WTC11 (cell line): ENCODE measurements around the gene CETN2.

Source experiments
- CREB1 ChIP-seq: sonication (generic); formaldehyde crosslinking; IDR thresholded peaks from 2 replicates; pipeline ENCODE4 v1.8.0; 2023; ENCODE audit warnings: mild to moderate bottlenecking, missing genetic modification reagents
- CREM ChIP-seq: sonication (generic); formaldehyde crosslinking; IDR thresholded peaks from 2 replicates; pipeline ENCODE4 v1.8.1; 2022; ENCODE audit warnings: mild to moderate bottlenecking, missing genetic modification reagents, moderate library complexity
- CTCF ChIP-seq: fragments of 200-600 bp; IDR thresholded peaks from 2 replicates; pipeline ENCODE4 v1.8.0; 2022; ENCODE audit warnings: antibody characterized with exemption
- ESRRA ChIP-seq: sonication (generic); formaldehyde crosslinking; IDR thresholded peaks from 2 replicates; pipeline ENCODE4 v1.8.1; 2022; ENCODE audit warnings: mild to moderate bottlenecking, missing genetic modification reagents, borderline replicate concordance
- FOXP1 ChIP-seq: sonication (generic); formaldehyde crosslinking; IDR thresholded peaks from 2 replicates; pipeline ENCODE4 v1.8.0; 2022; ENCODE audit warnings: missing genetic modification reagents, mild to moderate bottlenecking, moderate library complexity, borderline replicate concordance
- OVOL2 ChIP-seq: fragments of 250-450 bp; sonication (Bioruptor Pico); IDR thresholded peaks from 2 replicates; pipeline ENCODE4 v1.9.0; 2021; ENCODE audit warnings: mild to moderate bottlenecking, borderline replicate concordance
- SP1 ChIP-seq: sonication (generic); formaldehyde crosslinking; conservative IDR thresholded peaks from 2 replicates; pipeline ENCODE4 v1.8.1; 2022; ENCODE audit warnings: missing genetic modification reagents
- TEAD4 ChIP-seq: sonication (generic); formaldehyde crosslinking; IDR thresholded peaks from 2 replicates; pipeline ENCODE4 v1.8.0; 2022; ENCODE audit warnings: mild to moderate bottlenecking, missing genetic modification reagents
- TF ChIP-seq, protein P1 (sequence below): fragments of 250-450 bp; sonication (Bioruptor Pico); IDR thresholded peaks from 2 replicates; pipeline ENCODE4 v1.9.0; 2021; ENCODE audit warnings: mild to moderate bottlenecking
- TF ChIP-seq, protein P2 (sequence below): sonication (generic); formaldehyde crosslinking; IDR thresholded peaks from 2 replicates; pipeline ENCODE4 v1.8.1; 2023; ENCODE audit warnings: mild to moderate bottlenecking, missing genetic modification reagents
- TF ChIP-seq, protein P3 (sequence below): sonication (generic); formaldehyde crosslinking; IDR thresholded peaks from 2 replicates; pipeline ENCODE4 v1.8.0; 2022; ENCODE audit warnings: mild to moderate bottlenecking, missing genetic modification reagents

DNA sequence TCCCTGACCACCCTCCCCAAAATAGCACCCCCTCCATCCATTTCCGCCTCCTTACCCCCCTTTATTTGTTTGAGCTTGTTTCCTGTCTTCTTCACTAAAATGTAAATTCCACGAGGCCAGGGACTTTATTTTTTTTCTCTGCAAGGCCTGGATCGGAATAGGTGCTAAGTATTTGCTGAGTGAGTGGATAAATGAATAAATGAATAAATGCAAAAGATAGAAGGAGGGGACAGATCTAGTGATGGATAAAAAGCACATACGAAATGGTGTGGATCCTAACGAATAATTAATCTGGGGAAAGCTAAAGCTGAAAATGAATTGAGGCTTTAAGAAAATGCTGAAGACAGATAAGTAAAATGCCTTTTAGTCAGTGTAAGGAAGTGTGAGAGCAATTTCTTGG is 12.2 kb downstream of the CETN2 start:
- TF ChIP-seq TEAD4 (CRISPR knock-in tag) (no peak), CTCF (no peak), OVOL2 (CRISPR knock-in tag) (no peak), CREM (CRISPR knock-in tag) (no peak), ESRRA (no peak), CREB1 (CRISPR knock-in tag) (no peak), SP1 (CRISPR knock-in tag) (no peak), FOXP1 (CRISPR knock-in tag) (no peak)
- TF ChIP-seq, protein P1, sequence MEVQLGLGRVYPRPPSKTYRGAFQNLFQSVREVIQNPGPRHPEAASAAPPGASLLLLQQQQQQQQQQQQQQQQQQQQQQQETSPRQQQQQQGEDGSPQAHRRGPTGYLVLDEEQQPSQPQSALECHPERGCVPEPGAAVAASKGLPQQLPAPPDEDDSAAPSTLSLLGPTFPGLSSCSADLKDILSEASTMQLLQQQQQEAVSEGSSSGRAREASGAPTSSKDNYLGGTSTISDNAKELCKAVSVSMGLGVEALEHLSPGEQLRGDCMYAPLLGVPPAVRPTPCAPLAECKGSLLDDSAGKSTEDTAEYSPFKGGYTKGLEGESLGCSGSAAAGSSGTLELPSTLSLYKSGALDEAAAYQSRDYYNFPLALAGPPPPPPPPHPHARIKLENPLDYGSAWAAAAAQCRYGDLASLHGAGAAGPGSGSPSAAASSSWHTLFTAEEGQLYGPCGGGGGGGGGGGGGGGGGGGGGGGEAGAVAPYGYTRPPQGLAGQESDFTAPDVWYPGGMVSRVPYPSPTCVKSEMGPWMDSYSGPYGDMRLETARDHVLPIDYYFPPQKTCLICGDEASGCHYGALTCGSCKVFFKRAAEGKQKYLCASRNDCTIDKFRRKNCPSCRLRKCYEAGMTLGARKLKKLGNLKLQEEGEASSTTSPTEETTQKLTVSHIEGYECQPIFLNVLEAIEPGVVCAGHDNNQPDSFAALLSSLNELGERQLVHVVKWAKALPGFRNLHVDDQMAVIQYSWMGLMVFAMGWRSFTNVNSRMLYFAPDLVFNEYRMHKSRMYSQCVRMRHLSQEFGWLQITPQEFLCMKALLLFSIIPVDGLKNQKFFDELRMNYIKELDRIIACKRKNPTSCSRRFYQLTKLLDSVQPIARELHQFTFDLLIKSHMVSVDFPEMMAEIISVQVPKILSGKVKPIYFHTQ (CRISPR knock-in tag) = no peak
- TF ChIP-seq, protein P2, sequence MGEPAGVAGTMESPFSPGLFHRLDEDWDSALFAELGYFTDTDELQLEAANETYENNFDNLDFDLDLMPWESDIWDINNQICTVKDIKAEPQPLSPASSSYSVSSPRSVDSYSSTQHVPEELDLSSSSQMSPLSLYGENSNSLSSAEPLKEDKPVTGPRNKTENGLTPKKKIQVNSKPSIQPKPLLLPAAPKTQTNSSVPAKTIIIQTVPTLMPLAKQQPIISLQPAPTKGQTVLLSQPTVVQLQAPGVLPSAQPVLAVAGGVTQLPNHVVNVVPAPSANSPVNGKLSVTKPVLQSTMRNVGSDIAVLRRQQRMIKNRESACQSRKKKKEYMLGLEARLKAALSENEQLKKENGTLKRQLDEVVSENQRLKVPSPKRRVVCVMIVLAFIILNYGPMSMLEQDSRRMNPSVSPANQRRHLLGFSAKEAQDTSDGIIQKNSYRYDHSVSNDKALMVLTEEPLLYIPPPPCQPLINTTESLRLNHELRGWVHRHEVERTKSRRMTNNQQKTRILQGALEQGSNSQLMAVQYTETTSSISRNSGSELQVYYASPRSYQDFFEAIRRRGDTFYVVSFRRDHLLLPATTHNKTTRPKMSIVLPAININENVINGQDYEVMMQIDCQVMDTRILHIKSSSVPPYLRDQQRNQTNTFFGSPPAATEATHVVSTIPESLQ = no peak
- TF ChIP-seq, protein P3, sequence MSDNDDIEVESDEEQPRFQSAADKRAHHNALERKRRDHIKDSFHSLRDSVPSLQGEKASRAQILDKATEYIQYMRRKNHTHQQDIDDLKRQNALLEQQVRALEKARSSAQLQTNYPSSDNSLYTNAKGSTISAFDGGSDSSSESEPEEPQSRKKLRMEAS (CRISPR knock-in tag) = no peak
